NCI-H69 (cell line): Measurements from ENCODE around the gene DDX27.

Experiments used
- DNase-seq: peaks from one replicate; lab custom pipeline; 2025; lab: John Stamatoyannopoulos, UW

DDX27 gene

DNA sequence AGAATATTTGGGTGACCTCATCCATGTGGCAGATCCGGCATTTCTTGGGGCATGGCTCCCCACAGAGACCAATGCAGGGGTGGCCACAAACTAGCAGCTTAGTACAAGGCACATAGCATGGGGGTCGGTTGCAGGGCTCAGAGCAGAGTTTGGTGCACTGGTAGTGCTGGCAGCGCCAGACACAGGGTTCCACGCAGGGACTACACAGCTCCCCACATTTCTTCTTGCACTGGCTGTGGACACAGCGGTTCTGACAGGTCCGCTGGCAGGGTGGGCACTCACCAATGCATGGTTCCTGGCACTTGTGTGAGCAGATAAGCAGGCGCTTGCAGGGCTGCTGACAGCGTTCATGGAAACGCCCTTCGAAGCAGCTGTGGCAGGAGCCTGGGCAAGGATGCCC is 29.1 kb downstream of the DDX27 start:
- DNase-seq, result no peak

DNA sequence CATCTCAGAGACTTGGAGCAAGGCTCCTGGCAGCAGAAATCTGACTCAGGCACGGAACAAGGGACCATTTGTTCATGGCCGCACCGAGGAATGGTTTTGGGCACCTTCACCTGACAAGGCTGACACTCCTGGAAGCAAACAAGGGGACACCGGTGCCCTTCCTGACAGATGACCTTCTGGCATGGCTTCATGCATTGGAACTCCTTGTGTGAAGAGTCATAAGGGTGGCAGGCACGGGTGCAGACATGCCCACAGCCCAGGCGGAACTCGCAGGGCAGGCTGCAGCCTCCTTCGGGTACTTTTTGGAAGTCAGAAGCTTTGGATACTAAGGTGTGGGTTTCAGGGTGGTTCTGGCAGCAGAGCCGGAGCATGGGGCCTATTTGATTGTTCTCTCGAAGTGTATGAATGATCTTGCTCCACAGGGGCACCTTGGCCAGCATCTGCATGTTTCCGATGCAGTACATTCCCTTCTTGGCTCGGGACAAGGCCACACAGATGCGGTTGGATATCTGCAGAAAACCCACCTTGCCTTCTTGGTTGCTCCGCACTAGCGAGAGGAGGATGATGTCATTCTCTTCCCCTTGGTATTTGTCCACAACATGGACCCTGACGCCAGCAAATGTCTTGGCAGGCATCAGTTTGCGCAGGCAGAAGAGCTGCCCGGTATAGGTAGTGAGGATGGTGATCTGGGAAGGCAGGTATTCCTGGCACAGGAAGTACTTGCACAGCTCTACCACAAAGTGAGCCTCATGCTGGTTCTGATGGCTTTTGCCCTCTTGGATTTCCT is 29.9 kb downstream of the DDX27 start:
- DNase-seq, result no peak

DNA sequence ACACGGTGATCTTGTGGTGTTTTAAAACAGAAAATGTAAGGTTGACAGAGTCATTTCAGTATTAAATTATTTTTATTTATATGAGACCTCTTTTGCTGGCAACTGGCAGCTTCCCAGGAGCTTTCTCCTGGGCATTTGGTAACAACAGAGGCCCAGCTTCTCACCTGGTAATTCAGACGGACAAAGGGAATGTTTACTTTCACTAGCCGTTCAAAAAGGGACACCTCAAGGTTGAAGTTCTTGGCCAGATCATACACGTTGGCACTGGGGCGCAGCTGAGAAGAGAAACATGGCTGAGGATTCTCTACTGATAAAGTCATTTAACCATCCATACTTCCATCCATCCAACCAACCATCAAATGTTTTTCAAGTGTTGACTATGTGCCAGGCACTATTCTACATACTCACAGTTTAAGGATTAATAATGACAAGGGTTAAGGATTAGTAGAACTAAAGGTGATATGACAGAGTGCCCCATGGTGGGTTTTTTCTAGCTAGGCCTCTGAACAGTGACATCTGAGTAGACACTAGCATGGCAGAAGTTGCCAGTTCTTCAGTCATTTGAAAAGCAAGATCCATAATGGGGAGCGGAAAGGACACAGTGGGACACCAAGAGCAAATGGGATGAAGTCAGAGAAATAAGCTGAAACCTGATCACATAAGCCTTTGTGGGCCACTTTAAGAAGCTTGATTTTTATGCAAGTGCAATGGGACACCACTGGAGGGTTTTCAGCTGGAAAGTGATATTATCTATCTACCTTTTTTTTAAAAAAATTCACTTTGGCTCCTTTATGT is 33.5 kb downstream of the DDX27 start:
- peak; percentile 1 for DNase-seq

DNA sequence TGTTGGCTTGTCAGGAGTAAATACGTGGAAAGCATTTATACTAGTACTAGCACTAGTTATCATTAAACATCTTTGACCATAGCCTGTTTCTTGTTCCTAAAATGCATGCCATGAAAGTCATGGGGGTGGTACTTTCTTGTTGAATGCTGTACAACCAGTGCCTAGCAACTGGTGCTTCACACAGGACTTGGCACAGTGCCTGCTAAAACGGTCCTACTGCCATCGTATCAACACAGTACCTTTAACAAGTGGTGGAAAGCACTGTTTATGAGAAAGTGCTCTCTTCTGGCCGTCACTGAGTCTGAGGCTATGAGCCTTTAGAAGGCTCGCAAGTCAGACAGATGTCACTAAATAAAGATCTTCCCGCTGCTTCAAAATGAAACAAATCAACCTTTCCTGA is 37.0 kb downstream of the DDX27 start:
- DNase-seq, result no peak

DNA sequence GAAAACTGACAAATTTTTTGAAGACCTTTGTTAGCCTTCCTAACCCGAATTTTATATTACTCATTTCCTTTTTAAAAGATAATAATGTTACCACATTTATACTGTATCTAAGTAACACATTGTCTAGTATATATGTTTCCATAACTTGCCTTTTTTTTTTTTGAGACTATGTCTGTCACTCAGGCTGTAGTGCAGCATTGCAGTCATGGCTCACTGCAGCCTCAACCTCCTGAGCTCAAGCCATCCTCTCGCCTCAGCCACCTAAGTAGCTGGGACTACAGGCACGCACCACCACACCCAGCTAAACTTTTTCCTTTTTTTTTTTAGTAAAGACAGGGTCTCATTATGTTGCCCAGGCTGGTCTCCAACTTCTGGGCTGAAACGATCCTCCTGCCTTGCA is 40.1 kb downstream of the DDX27 start:
- no peak for DNase-seq

DNA sequence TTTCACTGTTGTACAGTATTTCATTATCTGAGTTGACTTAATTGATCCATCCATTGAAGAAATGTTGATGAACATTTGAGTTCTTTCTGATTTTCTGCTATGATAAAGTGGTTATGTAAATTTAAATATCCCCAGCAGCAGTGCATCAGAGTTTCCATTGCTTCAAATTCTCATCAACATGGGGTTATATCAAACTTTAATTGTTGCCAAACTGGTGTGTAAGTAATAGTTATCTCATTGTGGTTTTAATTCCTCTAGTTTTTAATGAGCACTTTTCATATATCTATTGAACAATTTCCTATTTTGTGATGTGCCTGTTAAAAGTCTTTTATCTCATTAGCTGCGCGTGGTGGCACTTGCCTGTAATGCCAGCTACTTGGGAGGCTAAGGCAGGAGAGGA is 40.6 kb downstream of the DDX27 start:
- DNase-seq, result no peak

DNA sequence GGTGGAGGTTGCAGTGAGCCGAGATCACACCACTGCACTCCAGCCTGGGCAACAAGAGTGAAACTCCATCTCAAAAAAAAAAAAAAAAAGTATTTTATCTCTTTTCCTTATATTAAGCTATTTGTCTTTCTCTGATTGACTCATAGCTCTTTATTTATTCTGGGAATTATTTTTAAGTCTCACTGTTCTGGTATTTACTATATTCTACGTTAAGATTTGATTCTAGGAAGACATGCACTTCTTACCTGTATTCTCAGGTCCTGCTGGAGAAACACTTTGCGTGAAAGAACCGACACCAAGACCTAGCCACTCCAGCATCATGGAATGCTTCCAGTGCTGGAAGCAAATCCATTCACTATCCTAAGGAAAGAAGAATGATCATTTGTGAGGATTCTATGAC is 41.0 kb downstream of the DDX27 start:
- no peak for DNase-seq

DNA sequence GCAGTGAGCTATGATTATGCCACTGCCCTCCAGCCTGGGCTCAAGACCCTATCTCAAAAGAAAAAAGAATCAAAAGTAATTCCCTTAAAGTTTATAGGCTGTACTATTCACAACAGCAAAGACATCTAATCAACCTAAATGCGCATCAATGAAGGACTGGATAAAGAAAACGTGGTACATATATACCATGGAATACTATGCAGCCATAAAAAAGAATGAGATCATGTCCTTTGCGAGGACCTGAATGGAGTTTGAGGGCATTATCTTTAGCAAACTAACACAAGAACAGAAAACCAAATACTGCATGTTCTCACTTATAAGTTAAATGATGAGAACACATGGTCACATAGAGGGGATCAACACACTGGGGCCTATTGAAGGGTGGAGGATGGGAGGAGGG is 42.0 kb downstream of the DDX27 start:
- DNase-seq, result no peak

DNA sequence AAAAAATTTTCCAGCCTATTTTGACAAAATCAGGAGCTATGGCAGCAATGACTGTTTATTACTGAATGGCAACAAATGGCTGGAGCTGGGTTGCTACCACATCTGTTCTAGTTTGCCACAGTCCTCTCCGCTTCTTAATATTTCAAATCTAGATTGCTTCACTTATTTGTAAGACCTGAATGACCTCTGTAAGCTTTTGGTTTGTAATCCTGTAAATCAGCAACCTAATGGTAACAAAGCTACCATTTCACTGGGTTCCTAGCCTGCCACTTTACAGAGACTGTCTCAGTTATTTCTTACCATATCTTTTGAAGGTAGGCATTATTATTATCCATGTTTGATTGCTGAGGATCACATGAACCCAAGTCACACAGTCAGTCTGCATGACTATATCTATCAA is 43.2 kb downstream of the DDX27 start:
- DNase-seq, result no peak

DNA sequence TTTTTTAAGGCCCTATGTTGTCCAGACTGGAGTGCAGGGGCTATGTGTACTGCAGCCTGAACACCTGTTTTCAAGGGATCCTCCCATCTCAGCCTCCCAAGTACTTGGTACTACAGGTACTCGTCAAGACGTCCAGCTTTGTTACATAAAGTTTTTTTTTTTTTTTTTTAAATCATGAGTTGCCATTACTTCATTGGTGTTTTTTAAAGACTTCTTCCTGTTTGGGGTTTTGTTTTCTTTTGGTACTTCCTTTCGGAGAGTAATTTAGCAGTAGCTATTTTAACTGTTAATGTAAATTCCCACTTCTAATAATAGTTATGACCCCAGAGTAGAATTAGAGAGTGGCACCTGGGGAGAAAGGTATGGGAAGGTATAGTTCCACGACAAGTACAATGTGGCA is 48.1 kb downstream of the DDX27 start:
- no peak for DNase-seq

DNA sequence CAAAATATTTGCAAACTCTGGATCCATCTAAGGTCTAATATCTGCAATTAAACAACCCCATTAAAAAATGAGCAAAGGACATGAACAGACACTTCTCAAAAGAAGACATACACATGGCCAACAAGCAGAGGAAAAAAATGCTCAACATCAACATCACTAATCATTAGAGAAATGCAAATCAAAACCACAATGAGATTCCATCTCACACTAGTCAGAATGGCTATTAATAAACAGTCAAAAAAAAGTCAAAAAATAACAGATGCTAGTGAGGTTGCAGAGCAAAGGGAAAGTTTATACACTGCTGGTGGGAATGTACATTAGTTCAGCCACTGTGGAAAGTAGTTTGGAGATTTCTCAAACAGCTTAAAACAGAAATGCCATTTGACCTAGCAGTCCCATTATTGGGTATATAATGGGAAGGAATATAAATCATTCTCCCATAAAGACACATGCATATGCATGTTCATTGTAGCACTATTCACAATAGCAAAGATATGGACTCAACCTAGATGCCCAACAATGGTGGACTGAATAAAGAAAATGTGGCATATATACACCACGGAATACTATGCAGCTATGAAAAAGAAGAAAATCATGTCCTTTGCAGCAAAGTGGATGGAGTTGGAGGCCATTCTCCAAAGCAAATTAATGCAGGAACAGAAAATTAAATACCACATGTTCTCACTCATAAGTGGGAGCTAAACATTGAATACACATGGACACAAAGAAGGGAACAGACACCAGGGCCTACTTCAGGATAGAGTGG is 49.6 kb downstream of the DDX27 start:
- no peak for DNase-seq

DNA sequence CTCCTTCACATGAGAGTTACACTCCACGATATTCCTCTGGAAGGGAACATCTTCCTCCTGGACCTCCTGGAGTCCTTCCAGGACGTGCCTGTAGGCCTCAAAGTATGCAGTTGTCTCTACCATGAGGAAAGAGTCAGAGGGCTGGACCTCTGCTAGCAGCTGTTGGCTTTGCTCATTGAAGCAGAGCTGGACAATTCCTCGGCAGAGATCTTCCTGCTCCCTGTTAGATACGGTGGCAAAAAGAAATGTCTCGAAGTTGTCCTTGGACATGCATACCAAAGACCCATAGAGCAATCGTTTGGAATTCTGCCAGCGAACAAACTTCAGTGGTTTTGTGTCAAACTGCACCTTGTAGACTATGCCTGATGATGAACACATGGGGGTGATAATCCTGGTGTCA is 51.0 kb downstream of the DDX27 start:
- no peak for DNase-seq

DNA sequence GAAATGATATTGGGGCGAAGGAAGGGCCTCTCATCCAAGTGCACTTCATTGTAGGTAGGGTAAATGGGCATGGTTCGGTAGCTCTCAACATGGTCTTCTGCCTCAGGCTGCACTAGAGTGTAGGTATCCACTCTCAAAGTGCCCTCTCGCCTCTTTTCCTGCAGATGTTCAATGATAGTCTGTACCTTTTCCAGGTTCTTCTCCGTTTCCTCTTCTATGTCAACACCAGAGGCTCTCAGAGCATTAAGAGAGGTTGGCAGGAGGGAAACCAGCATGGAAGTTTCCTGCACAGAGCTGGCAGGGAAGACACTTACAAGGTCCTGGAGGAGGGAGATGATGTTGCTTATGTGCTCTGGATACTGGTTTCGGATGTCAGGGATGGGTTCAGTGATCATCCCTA is 51.5 kb downstream of the DDX27 start:
- no peak for DNase-seq

DNA sequence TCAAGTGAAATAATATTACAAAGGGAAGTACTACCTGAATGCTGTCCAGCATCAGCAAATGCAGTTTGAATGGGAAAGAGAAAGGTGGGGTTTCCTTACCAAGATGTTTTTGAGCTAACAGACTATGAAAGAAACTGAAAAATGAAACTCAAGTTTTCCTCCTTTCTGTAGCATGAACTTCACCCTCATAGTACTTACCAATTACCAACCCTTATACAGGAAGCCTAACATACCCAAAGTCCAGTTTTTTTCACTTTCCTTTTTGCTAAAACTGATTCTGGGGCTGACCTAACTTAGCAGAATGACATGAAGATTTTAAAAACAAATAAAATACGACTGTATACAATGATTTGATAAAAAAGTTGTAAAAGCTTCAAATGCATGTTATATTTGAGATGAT is 53.4 kb downstream of the DDX27 start:
- no peak for DNase-seq

DNA sequence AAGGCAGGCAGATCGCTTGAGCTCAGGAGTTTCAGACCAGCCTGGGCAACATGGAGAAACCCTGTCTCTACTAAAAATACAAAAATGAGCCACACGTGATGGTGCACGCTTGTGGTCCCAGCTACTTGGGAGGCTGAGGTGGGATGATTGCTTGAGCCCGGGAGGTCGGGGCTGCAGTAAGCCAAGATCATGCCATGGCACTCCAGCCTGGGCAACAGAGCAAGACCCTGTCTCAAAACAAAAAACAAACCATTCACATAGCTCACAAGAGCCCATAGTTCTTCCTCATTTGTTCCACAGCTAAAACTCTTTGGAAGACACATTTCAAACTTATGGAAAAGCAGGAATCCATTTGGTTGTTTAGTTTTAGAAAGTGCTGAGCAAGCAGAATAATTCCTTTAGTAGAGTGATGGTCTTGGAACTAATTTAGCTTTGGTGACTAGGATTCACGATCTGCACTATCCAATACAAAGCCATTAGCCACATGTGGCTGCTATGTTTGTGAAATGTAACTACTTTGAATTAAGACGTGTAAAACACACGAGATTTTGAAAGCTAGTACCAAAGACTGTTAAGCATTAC is 54.6 kb downstream of the DDX27 start:
- DNase-seq, result no peak

DNA sequence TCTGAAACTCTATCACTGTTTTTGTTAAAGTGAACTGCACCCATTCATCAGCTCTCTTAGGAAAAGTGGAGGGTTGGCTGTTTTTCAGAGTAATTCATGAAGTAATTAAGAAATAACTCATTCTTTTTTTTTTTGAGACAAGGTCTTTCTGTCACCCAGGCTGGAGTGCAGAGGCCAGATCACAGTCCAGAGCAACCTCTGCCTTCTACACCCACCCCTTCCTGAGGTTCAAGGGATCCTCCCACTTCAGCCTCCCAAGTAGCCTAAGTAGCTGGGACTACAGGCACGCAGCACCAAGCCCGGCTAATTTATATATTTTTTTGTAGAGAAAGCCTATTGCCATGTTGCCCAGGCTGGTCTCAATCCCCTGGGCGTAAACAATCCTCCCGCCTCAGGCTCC is 56.0 kb downstream of the DDX27 start:
- no peak for DNase-seq

DNA sequence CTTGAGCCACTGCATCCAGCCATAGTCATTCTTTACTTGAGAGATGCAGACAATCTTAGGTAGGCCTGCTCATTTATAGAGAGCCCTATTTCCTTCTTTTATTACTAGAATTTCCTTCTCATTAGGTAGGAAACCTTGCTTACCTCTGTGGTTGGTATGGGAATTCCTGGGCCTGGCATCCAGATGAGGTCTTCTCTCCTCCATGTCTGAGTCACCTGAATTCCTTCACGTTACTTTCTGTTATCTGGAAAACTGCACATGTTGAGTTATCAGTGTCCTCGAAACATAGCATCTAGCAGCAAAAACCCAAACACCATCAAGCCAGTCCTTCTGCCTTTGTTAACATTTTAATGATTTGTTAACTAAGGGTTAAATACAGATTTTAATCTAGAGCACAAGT is 56.4 kb downstream of the DDX27 start:
- DNase-seq, result no peak

DNA sequence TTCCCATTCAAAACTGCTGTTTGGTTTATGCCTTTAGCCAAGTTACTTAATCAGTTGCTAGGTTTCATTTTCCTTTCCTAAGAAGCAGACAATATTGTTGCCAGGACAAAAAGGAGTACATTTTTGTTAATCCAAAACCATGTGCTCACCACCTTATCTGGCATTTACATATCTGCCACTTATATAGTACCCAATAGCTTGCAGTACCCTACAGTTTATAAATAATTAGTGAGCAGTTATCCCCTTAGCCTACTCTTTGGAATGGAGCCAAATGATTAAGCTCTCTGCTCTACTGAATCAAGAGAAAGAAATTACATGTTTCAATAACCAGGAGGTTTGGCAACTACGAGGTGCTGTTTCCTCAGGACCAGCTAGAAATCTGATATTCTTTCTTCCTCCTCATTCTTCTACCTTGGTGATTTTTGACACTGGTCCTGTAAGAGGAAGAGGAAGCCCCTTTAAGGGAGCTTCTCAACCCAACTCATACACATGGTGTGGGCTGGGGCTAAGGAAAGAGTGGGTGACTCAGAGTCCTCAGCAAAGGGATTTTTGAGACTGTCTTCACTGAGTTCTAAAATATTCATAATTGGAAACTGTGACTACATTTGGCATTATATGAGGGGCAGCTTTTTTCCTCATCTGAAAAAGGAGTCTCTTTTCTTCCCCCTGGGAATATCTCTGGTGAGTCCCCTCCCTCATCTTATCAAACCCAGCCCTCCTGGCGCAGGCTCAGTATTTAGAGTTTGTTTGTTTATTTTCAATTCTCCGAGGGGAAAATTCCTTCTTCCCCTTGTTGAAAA is 57.1 kb downstream of the DDX27 start:
- DNase-seq, result peak; percentile 84

DNA sequence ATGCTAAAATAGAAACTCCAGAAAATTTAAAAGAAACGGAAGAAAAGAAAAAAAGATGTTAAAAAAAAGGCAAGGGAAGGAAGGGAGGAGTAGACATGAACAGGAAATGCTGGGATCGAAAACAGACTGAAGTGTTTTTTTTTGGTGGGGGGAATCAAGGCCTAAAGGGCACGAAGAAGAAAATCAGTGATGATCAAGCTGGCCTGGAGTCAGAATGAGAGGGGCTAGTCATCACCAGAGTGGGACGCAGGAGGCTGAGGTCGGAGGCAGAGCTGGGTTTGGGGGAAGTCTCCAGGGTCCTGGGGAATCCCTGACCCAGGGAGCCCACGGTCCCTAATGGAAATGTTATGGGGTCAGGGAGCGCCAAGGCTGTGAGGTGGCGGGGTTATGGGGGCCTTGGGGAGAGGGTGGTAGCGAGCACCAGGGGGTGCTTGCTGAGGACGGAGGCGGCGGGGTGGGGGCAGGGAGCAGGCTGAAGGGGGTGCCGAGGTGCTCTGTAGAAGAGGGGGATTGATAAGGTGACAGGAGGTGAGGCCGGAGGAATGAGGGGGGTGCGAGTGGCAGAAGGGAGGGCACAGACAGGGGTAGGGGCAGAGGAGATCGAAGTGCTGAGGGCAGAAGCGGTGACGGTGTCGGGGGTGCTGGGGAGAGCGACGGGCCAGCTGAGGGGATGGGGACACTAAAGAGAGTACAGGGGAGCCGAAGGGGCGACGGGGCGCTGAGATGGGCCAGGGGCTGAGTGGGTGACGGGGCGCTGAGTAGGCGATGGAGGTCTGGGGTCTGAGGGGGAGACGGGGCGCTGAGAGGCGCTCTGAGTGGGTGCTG is 58.0 kb downstream of the DDX27 start:
- DNase-seq, result peak; percentile 12

DNA sequence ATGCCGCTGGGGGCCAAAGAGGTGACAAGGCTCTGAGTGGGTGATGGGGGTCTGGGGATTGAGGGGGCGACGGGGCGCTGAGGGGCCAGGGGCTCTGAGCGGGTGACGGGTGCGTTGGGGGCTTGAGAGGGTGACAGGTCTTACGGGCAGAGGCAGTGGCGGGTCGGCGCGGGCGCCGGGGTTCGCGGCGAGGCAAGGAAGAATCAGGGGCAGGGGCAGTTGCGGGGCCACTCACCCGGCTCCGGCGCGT is 58.5 kb downstream of the DDX27 start:
- no peak for DNase-seq
